ENCODE results near the gene SS18L1. TPM values are rescaled to one million over a fixed set of nuclear protein-coding genes. Genes with fewer than 3 reads are reported as not detected.

Gene SS18L1
- polyA plus RNA-seq, 1 of the 3 experiments (the other 2 are of a cell fraction) = 10.7 TPM

DNA sequence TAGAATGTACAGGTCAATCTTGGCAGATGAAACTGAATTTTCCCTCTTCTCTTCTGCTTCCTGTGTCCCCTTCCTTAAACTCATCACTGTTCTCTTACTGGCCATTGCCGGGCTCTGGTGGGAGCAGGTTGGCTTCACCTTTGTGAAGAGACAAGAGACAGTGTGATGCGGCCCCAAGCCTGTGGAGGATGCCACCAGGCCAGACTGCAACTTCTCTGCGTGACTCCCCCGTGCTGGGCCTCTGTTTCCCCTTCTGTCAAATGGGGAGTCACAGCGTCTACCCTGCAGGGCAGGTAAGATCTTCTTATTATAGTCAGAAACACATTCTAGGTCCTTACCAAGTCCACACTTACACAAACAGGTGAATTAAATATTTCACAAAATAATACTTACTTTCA is 23.2 kb upstream of the SS18L1 start:
- POLR2A ChIA-PET = interaction anchor here (3.8 kb wide), 1 partner anchor 54 kb away, joined by 41 read pairs; the partner anchor contains the start of gene TAF4
- H3F3A ChIP-seq (replicated peaks; ENCODE audit: insufficient read depth) = peaks cover 6% of the 10 kb centered on the region
- no peaks in the 10 kb centered on the region for H3K27me3 ChIP-seq (ENCODE audit: insufficient read depth)
- H3K9ac ChIP-seq = no peak overlapping the region
- peaks cover 22% of the 10 kb centered on the region for H4K20me1 ChIP-seq (ENCODE audit: insufficient read depth)
- CTCF ChIA-PET = interaction anchor here (2.9 kb wide), 1 partner anchor 109 kb away, joined by 11 read pairs; no protein-coding TSS in a partner anchor
- peaks cover 1 to 9% of the 10 kb centered on the region in 2 experiments for H3K36me3 ChIP-seq (replicated peaks in 1 of 2; ENCODE audit: control insufficient read depth in 1 of 2, insufficient read depth in 2 of 2, low read length in 1 of 2)
- H3K9me2 ChIP-seq = no peaks in the 10 kb centered on the region
- H3K4me2 ChIP-seq = no peak overlapping the region
- H3K4me1 ChIP-seq (ENCODE audit: control insufficient read depth in 1 of 2, insufficient read depth in 2 of 2, low read depth in 1 of 2, low read length in 1 of 2) = peaks cover 9 to 31% of the 10 kb centered on the region in 2 experiments; a peak in 3 of 4 replicates
- H3K79me2 ChIP-seq (ENCODE audit: insufficient read depth) = peaks cover 25% of the 10 kb centered on the region
- no peak overlapping the region for H3K27ac ChIP-seq (ENCODE audit: low read depth in 2 of 2, low read length in 1 of 2)
- DNase-seq = no peak
- H3K4me3 ChIP-seq (ENCODE audit: low read depth in 2 of 2, low read length in 1 of 2) = no peak overlapping the region
- 95% methylated on average over 5 of the region's 5 CpGs for WGBS (ENCODE audit: low lambda C conversion rate)
- no peaks in the 10 kb centered on the region for H3K9me3 ChIP-seq
- TF ChIP-seq MEF2A (IDR thresholded peaks at IDR 0.05; ENCODE audit: borderline replicate concordance, low read depth) = no peak
- no peak overlapping the region for H2AFZ ChIP-seq (ENCODE audit: low read depth)

DNA sequence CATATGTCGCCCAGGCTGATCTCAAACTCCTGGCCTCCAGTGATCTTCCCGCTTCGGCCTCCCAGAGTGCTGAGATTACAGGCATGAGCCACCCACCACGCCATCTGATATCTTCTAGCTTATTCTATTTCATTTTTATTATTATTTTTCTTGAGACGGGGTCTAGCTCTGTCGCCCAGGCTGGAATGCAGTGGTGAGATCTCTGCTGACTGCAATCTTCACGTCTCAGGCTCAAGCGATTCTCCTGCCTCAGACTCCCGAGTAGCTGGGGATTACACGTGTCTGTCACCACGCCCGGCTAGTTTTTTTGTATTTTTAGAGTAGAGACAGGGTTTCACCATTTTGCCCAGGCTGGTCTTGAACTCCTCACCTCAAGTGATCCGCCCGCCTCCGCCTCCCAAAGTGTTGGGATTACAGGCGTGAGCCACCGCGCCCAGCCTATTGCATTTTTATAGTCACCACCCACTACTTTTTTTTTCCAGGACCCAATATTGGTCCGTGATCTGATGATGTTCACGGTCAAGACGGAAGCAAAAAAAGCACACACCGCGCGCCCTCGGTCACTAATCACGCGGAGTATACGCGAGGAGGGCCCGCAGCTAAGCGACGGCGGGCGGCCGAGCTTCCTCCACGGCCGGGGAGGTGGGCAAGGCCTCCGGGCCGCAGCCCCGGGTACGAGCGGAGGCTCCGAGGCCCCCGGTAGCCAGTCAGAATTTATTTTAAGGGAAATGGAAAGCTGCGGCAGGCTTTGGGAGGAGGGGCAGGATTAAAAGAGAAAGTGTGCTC is 22.4 kb upstream of the SS18L1 start:
- TF ChIP-seq GABPA (IDR thresholded peaks at IDR 0.05; ENCODE audit: low read depth) = no peak
- TF ChIP-seq CHD2 (IDR thresholded peaks at IDR 0.05; ENCODE audit: low read length, partially characterized antibody) = peak; percentile 54
- TF ChIP-seq, protein P1, sequence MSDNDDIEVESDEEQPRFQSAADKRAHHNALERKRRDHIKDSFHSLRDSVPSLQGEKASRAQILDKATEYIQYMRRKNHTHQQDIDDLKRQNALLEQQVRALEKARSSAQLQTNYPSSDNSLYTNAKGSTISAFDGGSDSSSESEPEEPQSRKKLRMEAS (IDR thresholded peaks at IDR 0.05; ENCODE audit: low read depth) = peak; percentile 16; the same call in 1 of the 2 replicates
- no peak for TF ChIP-seq RCOR1 (IDR thresholded peaks at IDR 0.05; ENCODE audit: low read length)
- TF ChIP-seq, protein P2, sequence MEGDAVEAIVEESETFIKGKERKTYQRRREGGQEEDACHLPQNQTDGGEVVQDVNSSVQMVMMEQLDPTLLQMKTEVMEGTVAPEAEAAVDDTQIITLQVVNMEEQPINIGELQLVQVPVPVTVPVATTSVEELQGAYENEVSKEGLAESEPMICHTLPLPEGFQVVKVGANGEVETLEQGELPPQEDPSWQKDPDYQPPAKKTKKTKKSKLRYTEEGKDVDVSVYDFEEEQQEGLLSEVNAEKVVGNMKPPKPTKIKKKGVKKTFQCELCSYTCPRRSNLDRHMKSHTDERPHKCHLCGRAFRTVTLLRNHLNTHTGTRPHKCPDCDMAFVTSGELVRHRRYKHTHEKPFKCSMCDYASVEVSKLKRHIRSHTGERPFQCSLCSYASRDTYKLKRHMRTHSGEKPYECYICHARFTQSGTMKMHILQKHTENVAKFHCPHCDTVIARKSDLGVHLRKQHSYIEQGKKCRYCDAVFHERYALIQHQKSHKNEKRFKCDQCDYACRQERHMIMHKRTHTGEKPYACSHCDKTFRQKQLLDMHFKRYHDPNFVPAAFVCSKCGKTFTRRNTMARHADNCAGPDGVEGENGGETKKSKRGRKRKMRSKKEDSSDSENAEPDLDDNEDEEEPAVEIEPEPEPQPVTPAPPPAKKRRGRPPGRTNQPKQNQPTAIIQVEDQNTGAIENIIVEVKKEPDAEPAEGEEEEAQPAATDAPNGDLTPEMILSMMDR (IDR thresholded peaks at IDR 0.05) = no peak
- no peak for TF ChIP-seq POLR2AphosphoS5 (IDR thresholded peaks at IDR 0.05; ENCODE audit: low read depth, low read length)
- TF ChIP-seq, protein P3, sequence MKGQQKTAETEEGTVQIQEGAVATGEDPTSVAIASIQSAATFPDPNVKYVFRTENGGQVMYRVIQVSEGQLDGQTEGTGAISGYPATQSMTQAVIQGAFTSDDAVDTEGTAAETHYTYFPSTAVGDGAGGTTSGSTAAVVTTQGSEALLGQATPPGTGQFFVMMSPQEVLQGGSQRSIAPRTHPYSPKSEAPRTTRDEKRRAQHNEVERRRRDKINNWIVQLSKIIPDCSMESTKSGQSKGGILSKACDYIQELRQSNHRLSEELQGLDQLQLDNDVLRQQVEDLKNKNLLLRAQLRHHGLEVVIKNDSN (IDR thresholded peaks at IDR 0.05; ENCODE audit: borderline replicate concordance, low read depth) = no peak
- no peak for TF ChIP-seq FOXM1 (IDR thresholded peaks at IDR 0.05; ENCODE audit: low read depth)
- TF ChIP-seq SIN3A (IDR thresholded peaks at IDR 0.05; ENCODE audit: borderline replicate concordance, low read depth, low read length) = no peak; the same call in 1 of the 2 replicates
- TF ChIP-seq JUND (IDR thresholded peaks at IDR 0.05) = no peak
- ChIA-PET POLR2A (interaction anchor here (0.7 to 3.8 kb wide), 9 partner anchors 8 to 101 kb away, joined by 3 to 41 read pairs (median 4); partner anchors contain the start of genes PSMA7, SS18L1 and TAF4), CTCF (interaction anchor here (0.8 to 1.4 kb wide), 5 partner anchors 15 to 110 kb away, joined by 3 to 8 read pairs (median 3); no protein-coding TSS in a partner anchor)
- Histone ChIP-seq H3K4me3 (ENCODE audit: low read depth in 2 of 2, low read length in 1 of 2) (peak overlapping the region; percentile 54 to 71), H3K27ac (ENCODE audit: low read depth in 2 of 2, low read length in 1 of 2) (peak overlapping the region; percentile 85 to 86), H3K36me3 (replicated peaks in 1 of 2; ENCODE audit: control insufficient read depth in 1 of 2, insufficient read depth in 2 of 2, low read length in 1 of 2) (peaks cover 8 to 16% of the 10 kb centered on the region in 2 experiments), H3K9me3 (no peaks in the 10 kb centered on the region), H3K9ac (peak overlapping the region; percentile 74), H4K20me1 (ENCODE audit: insufficient read depth) (peaks cover 26% of the 10 kb centered on the region), H3K4me1 (ENCODE audit: control insufficient read depth in 1 of 2, insufficient read depth in 2 of 2, low read depth in 1 of 2, low read length in 1 of 2) (peaks cover 9 to 31% of the 10 kb centered on the region in 2 experiments; a peak in 3 of 4 replicates), H2AFZ (ENCODE audit: low read depth) (peak overlapping the region; percentile 96), H3K79me2 (ENCODE audit: insufficient read depth) (peaks cover 34% of the 10 kb centered on the region), H3K27me3 (ENCODE audit: insufficient read depth) (no peaks in the 10 kb centered on the region), H3K4me2 (peak overlapping the region; percentile 92), H3K9me2 (no peaks in the 10 kb centered on the region), H3F3A (replicated peaks; ENCODE audit: insufficient read depth) (peaks cover 6% of the 10 kb centered on the region)
- DNase-seq = no peak
- WGBS (ENCODE audit: low lambda C conversion rate) = 37% methylated on average over 43 of the region's 45 CpGs

Measured in SK-N-SH (cell line).